Adipocyte (in vitro differentiated cells): Measurements from ENCODE around the gene ZFYVE16.
A peak's percentile ranks its signal among the peaks of the same experiment; 100 is the strongest.
"Not testable (repeated sequence)": the region's sequence is repeated elsewhere in the genome, so short reads cannot be mapped to it uniquely, and the experiment has no call there.

ENCODE experiments used
- DNase-seq: peaks from one replicate; pipeline ENCODE4 v3.0.0-alpha.2; 2015; ENCODE audit warnings: low read depth
- H3K27me3 ChIP-seq: replicated peaks from 2 replicates; pipeline ENCODE4 v1.7.0; 2013; ENCODE audit warnings: mild to moderate bottlenecking, low read length, moderate library complexity; ENCODE audit not compliant: control insufficient read depth, insufficient read depth
- H3K36me3 ChIP-seq: 2 replicates; pipeline ENCODE4 v1.7.0; 2013; ENCODE audit warnings: low read length, mild to moderate bottlenecking, moderate library complexity; ENCODE audit not compliant: control insufficient read depth, insufficient read depth, severe bottlenecking
- H3K4me1 ChIP-seq: 2 replicates; pipeline ENCODE4 v1.7.0; 2013; ENCODE audit warnings: mild to moderate bottlenecking, low read length, moderate library complexity; ENCODE audit not compliant: control insufficient read depth, insufficient read depth
- H3K4me3 ChIP-seq: 2 replicates; pipeline ENCODE4 v1.7.0; 2013; ENCODE audit warnings: mild to moderate bottlenecking, low read length, moderate library complexity
- H3K9ac ChIP-seq: 2 replicates; pipeline ENCODE4 v1.7.0; 2013; ENCODE audit warnings: mild to moderate bottlenecking, low read length, moderate library complexity
- H3K9me3 ChIP-seq: 2 replicates; pipeline ENCODE4 v1.7.0; 2013; ENCODE audit warnings: mild to moderate bottlenecking, low read length, moderate library complexity; ENCODE audit not compliant: control insufficient read depth

Gene ZFYVE16

DNA sequence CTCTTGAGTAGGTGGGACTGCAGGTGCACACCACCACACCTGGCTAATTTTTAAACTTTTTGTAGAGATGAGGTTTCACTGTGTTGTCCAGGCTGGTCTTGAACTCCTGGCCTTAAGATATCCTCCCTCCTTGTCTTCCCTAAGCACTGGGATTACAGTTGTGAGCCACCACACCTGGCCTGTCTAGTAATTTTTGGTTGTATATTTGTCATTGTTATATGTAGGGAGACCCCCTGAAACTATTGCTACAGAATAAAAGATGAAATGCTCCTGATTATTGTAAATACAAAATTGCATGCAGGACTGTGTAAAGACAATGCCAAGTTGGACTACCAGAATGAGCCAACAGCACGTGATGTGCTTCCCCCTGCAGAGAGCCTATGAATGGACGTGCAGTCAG lies 62.8 kb downstream of the ZFYVE16 start:
- Histone ChIP-seq H3K36me3 (peaks cover 45% of the 10 kb centered on the region), H3K4me1 (peaks cover 11% of the 10 kb centered on the region)
- not testable (repeated sequence) for H3K27me3 ChIP-seq, H3K4me3 ChIP-seq, H3K9ac ChIP-seq, H3K9me3 ChIP-seq, DNase-seq

DNA sequence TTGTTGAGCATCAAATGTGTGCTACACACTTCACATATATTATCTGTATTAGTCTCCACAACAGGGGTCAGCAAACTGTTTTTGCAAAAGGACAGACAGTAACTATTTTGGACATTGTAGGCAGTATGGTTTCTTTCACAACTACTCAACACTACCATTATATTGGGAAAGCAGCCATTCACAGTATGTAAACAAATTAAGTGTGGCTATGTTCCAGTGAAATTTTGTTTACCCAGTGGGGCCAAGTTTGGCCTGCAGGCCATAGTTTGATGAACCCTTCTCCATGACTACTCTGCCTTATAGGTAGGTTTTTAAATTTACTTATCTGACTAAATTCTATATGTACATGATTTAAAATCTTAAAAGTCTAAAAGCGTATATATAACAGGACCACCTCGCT lies 67.1 kb downstream of the ZFYVE16 start:
- no peaks in the 10 kb centered on the region for H3K27me3 ChIP-seq
- H3K4me1 ChIP-seq, result no peaks in the 10 kb centered on the region
- peaks cover 55% of the 10 kb centered on the region for H3K36me3 ChIP-seq
- no peaks in the 10 kb centered on the region for H3K9me3 ChIP-seq
- no peak overlapping the region for H3K9ac ChIP-seq
- peak; percentile 14 for DNase-seq
- H3K4me3 ChIP-seq, result no peak overlapping the region

DNA sequence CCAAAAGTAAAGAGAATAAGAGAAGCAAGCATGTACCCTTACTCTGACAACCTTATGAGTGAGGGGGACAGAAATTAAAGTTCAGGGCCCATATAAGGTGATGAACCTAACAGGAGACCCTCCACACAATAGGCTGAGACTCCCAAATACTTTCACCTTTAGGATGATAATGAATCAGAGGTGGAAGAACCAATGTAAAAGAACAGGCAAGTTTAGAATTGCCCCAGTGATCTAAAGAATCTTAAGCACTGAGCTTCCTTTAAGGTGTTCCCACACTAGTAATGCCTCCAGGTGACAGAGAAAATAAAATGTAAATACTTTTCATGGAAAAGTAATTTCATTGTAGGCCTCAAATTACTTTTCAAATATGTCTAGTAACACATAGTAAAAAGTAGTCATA lies 71.8 kb downstream of the ZFYVE16 start:
- H3K4me3 ChIP-seq, result no peak overlapping the region
- no peak for DNase-seq
- H3K4me1 ChIP-seq, result peaks cover 6% of the 10 kb centered on the region
- peaks cover 43% of the 10 kb centered on the region for H3K36me3 ChIP-seq
- H3K9ac ChIP-seq, result no peak overlapping the region
- no peaks in the 10 kb centered on the region for H3K27me3 ChIP-seq
- H3K9me3 ChIP-seq, result peaks cover 23% of the 10 kb centered on the region

DNA sequence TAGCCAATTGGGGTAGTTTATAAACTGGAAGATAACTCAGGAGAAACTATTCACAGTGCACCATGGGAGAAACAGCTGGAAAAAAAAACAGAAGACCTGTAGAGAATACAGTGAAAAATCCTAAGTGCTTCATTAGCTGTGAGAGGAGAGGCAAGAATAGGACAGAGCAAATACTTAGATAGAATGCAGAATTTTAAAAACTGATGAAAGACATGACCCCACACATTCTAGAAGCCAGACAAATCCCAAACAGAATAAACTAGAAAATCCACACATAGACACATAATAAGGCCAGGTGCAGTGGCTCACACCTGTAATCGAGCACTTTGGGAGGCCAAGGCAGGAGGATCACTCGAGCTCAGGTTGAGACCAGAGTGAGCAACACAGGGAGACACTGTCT lies 72.5 kb downstream of the ZFYVE16 start:
- Histone ChIP-seq H3K4me3 (no peak overlapping the region), H3K36me3 (peaks cover 37% of the 10 kb centered on the region)

DNA sequence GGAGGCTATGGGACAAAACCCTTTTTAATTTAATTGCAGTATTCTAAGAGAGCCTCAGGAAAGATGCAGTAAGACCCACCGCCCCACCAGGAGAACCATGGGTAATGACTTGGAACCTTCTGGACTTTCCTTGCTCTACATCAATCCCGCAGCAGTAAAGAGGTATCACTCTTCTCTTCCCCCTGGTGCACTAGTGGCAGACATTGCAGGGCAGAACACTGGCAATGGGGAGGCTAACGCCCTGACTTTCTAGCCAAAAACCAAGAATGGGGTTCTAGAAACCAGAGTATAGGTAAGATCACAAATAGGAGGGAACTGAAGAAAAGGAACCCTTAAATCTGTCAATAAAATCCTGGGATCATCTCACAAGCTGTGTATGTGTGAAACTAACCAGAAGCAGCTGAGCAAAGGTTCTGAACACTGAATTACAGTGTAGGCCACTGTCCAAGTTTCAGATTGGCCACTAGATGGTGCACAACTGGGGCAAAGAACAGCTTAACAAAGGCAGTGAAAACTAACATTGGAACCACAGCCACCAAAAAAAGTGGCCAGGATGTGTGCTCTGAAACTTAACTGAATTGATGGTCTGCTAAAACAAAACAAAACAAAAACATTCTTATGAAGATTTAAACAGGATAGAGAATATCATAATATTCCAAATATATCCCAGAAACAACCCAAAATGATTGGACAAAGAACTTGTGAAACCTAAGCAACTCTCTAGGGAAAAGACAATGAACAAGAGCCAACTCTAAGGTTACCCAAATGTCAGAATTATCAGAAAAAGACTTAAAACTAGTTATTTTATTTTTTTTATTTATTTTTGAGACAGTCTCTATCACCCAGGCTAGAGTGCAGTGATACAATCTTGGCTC lies 73.4 kb downstream of the ZFYVE16 start:
- Histone ChIP-seq H3K9me3 (peaks cover 23% of the 10 kb centered on the region), H3K27me3 (no peaks in the 10 kb centered on the region), H3K4me3 (no peak overlapping the region), H3K9ac (no peak overlapping the region), H3K36me3 (peaks cover 29% of the 10 kb centered on the region), H3K4me1 (peaks cover 6% of the 10 kb centered on the region)
- DNase-seq, result peak; percentile 70

More for the DNA sequence above, 72.5 kb downstream of the ZFYVE16 start:
- Histone ChIP-seq H3K4me1 (peaks cover 6% of the 10 kb centered on the region), H3K9ac (no peak overlapping the region), H3K27me3 (no peaks in the 10 kb centered on the region), H3K9me3 (peaks cover 23% of the 10 kb centered on the region)
- no peak for DNase-seq

DNA sequence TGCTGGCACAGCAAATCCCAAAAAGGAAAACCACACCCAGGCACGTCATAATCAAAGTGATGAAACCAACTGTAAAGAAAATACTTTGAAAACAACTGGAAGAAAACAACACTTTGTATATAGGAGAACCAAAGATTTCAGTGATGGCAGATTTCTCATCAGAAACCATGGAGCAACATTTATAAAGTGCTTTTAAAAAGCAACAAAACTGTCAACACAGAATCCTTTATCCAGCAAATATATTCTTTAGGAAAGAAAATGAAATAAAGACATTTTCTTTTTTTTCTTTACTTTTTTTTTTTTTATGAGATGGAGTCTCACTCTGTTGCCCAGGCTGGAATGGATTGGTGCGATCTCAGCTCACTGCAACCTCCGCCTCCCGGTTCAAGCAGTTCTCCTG lies 74.7 kb downstream of the ZFYVE16 start:
- no peak for DNase-seq
- H3K9ac ChIP-seq, result no peak overlapping the region
- peaks cover 23% of the 10 kb centered on the region for H3K36me3 ChIP-seq
- H3K4me3 ChIP-seq, result no peak overlapping the region
- H3K4me1 ChIP-seq, result peaks cover 9% of the 10 kb centered on the region
- no peaks in the 10 kb centered on the region for H3K27me3 ChIP-seq
- H3K9me3 ChIP-seq, result peaks cover 23% of the 10 kb centered on the region

DNA sequence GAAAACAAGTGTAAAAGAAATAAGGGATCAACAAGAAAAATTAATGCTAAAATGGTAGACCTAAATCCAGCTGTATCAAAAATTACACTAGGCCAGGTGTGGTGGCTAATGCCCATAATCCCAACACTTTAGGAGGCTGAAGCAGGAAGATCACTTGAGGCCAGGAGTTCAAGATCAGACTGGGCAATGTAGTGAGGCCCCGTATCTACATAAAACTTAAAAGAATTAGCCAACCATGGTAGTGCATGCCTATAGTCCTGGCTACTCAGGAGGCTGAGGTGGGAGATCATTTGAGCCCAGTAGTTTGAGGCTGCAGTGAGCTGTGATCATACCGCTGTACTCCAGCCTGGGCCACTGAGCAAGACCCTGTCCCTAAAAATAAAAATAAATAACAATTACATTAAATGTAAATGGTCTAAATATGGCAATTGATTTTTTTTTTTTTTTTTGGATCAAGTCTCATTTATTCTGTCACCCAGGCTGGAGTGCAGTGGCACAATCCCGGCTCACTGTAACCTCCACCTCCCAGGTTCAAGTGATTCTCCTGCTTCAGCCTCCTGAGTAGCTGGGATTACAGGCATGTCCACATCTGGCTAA lies 75.9 kb downstream of the ZFYVE16 start:
- H3K9ac ChIP-seq, result no peak overlapping the region
- H3K27me3 ChIP-seq, result no peaks in the 10 kb centered on the region
- peaks cover 23% of the 10 kb centered on the region for H3K36me3 ChIP-seq
- DNase-seq, result no peak
- H3K4me1 ChIP-seq, result peaks cover 12% of the 10 kb centered on the region
- peaks cover 23% of the 10 kb centered on the region for H3K9me3 ChIP-seq
- H3K4me3 ChIP-seq, result no peak overlapping the region

DNA sequence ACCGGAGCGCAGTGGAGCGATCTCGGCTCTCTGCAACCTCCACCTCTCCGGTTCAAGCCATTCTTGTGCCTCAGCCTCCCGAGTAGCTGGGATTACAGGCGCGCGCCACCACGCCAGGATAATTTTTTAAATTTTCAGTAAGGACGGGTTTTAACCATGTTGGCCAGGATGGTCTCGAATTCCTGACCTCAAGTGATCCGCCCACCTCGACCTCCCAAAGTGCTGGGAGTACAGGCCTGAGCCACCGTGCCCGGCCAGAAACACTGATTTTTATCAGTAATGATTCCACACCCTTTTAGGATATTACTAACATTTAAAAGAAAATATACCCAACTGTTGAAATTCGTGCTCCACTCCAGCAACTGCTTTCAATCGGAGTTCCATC lies 79.6 kb downstream of the ZFYVE16 start:
- H3K27me3 ChIP-seq, result no peaks in the 10 kb centered on the region
- peak overlapping the region; percentile 89 for H3K9ac ChIP-seq
- peaks cover 11% of the 10 kb centered on the region for H3K36me3 ChIP-seq
- H3K4me1 ChIP-seq, result peaks cover 9% of the 10 kb centered on the region
- peak overlapping the region; percentile 97 for H3K4me3 ChIP-seq
- peaks cover 19% of the 10 kb centered on the region for H3K9me3 ChIP-seq
- DNase-seq, result no peak

DNA sequence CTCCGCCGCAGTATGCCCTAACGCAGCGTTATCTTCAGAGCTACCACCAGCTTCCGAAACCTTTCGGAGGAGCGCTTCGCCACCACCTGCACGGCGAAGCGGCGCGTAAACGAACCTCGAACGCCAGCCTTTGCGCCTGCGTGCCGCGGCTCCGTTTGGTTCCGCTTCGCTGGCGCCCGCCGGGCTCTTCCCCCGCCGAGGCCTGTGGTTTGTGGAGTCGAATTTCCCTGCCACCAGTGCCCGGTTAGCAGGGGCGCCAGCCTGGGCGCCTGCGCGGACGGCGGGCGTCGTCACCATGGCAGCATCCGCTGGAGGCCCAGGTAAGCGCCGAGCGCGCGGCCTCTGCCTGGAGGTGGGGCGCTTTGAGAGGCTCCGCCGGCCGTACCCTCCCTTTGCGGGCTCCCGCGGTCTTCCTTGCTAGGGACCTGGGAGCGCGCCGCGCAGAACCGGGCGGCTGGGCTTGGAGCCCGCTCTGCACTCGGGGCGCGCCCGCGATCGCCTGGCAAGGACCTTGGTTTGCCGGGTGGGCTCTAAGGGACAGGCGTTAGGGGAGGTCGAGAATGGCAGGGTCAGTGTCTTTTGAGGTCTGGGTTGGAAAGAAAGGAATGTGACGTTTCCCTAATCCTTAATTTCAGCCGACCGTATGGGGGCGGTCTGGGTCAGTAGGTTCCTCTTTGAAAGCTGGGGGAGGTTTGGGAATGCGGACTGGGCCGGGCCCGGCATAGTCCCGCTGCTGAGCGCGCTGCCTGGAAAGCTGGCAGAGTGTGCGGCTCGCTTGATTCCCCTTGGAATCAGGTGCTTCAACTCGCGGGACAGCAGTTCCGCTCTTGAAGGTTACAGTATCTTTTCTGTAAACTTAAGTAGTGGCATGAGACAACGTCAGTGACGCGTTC lies 80.2 kb downstream of the ZFYVE16 start, which contains the start of gene FAM151B:
FAM151B (plus strand) TSS at position 272 of the 893 bp plus-strand sequence; CDS start at position 296, 24 bp downstream.
- peaks cover 13% of the 10 kb centered on the region for H3K9me3 ChIP-seq
- H3K9ac ChIP-seq, result peak within 1 kb of the TSS; percentile 89
- H3K4me1 ChIP-seq, result peaks cover 9% of the 10 kb centered on the region
- no peaks in the 10 kb centered on the region for H3K27me3 ChIP-seq
- H3K4me3 ChIP-seq, result peak within 1 kb of the TSS; percentile 97
- DNase-seq, result peak; percentile 95
- H3K36me3 ChIP-seq, result peaks cover 8% of the 10 kb centered on the region

DNA sequence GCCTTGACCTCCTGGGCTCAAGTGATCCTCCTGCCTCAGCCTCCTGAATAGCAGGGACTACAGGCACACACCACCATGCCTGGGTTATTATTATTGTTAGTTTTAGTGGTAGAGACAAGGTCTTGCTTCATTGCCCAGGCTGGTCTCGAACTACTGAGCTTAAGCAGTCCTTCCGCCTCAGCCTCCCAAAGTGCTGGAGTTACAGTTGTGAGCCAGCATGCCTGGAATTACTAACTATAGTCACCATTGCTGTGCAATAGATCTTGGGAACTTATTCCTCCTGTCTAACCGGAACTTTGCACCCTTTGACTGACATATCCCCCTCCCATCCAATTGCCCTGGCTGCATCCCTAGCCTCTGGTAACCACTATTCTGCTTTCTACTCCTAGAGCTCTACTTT lies 83.4 kb downstream of the ZFYVE16 start:
- Histone ChIP-seq H3K9me3 (no peaks in the 10 kb centered on the region), H3K36me3 (no peaks in the 10 kb centered on the region), H3K4me1 (peaks cover 9% of the 10 kb centered on the region), H3K27me3 (no peaks in the 10 kb centered on the region), H3K9ac (no peak overlapping the region), H3K4me3 (no peak overlapping the region)
- DNase-seq, result no peak

DNA sequence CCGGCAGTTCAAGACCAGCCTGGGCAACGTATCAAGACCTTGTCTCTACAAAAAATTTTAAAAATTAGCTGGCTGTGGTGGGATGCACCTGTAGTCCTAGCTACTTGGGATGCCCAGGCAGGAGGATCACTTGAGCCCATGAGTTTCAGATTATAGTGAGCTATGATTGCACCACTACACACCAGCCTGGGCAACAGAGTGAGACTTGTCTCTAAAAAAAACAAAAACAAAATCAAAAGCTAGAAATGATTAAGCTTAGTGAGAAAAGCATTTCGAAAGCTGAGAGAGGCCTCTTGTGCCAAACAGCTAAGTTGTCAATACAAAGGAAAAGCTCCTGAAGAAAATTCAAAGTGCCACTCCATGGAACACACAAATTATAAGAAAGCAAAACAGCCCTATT lies 84.9 kb downstream of the ZFYVE16 start:
- Histone ChIP-seq H3K9ac (no peak overlapping the region), H3K27me3 (no peaks in the 10 kb centered on the region), H3K9me3 (no peaks in the 10 kb centered on the region), H3K4me1 (peaks cover 5% of the 10 kb centered on the region), H3K4me3 (no peak overlapping the region), H3K36me3 (no peaks in the 10 kb centered on the region)
- DNase-seq, result no peak
